NB4 (cell line): ENCODE data around the gene NUPR1.
"Not testable (repeated sequence)": the region's sequence is repeated elsewhere in the genome, so short reads cannot be mapped to it uniquely, and the experiment has no call there.

ENCODE experiments used
- DNase-seq: peaks from one replicate; pipeline ENCODE4 v3.0.0; 2010; ENCODE audit warnings: low read depth
- H3K4me3 ChIP-seq: one replicate; pipeline ENCODE4 v1.5.1; 2011; ENCODE audit warnings: mild to moderate bottlenecking, low read depth, low read length, moderate library complexity
- CTCF ChIP-seq: IDR thresholded peaks from one replicate; pipeline ENCODE4 v1.5.1; 2012; ENCODE audit warnings: low read depth, low read length
- MAX ChIP-seq: IDR thresholded peaks from 2 replicates; pipeline ENCODE4 v1.6.1; 2011; ENCODE audit warnings: low read depth, low read length
- MYC ChIP-seq: IDR thresholded peaks from 2 replicates; pipeline ENCODE4 v1.6.1; 2011; ENCODE audit warnings: low read depth, low read length
- POLR2A ChIP-seq: IDR thresholded peaks from 2 replicates; pipeline ENCODE4 v1.6.1; 2011; ENCODE audit warnings: mild to moderate bottlenecking; ENCODE audit not compliant: insufficient read length; ENCODE audit errors: extremely low read depth

The NUPR1 gene

GRCh38 chr16:28569021-28569420 lies 30.2 kb upstream of the NUPR1 start:
- no peak for DNase-seq

GRCh38 chr16:28567292-28567691 lies 28.5 kb upstream of the NUPR1 start:
- no peak overlapping the region for H3K4me3 ChIP-seq
- no peak for DNase-seq
- TF ChIP-seq MAX (no peak), MYC (no peak), POLR2A (no peak), CTCF (no peak)

More at GRCh38 chr16:28569021-28569420, 30.2 kb upstream of the NUPR1 start:
- no peak for TF ChIP-seq CTCF
- no peak for TF ChIP-seq MYC
- TF ChIP-seq POLR2A = no peak
- TF ChIP-seq MAX = no peak
- H3K4me3 ChIP-seq = no peak overlapping the region

GRCh38 chr16:28566233-28566925 lies 27.6 kb upstream of the NUPR1 start:
- DNase-seq, H3K4me3 ChIP-seq: not testable (repeated sequence)

GRCh38 chr16:28563218-28563617 lies 24.4 kb upstream of the NUPR1 start:
- TF ChIP-seq POLR2A (no peak), MAX (no peak), MYC (no peak), CTCF (no peak)
- no peak for DNase-seq
- no peak overlapping the region for H3K4me3 ChIP-seq

GRCh38 chr16:28562199-28562598 lies 23.4 kb upstream of the NUPR1 start:
- H3K4me3 ChIP-seq = no peak overlapping the region
- DNase-seq = no peak
- TF ChIP-seq MAX (no peak), MYC (no peak), POLR2A (no peak), CTCF (no peak)

GRCh38 chr16:28561557-28562187 lies 22.9 kb upstream of the NUPR1 start:
- no peak for TF ChIP-seq CTCF
- TF ChIP-seq POLR2A = no peak
- TF ChIP-seq MAX = no peak
- DNase-seq = no peak

More at GRCh38 chr16:28561557-28562187, 22.9 kb upstream of the NUPR1 start:
- H3K4me3 ChIP-seq = no peak overlapping the region
